ENCODE data around the gene SPEG.
A peak's percentile ranks its signal among the peaks of the same experiment; 100 is the strongest.
"Not testable (repeated sequence)": the region's sequence is repeated elsewhere in the genome, so short reads cannot be mapped to it uniquely, and the experiment has no call there.

Gene SPEG

GRCh38 chr2:219434718-219435525, at the start of gene SPEG:
SPEG (plus strand) TSS chr2:219434843; CDS start chr2:219434978, 135 bp downstream.
- no peak for DNase-seq (ENCODE audit: low read depth in 2 of 2)

GRCh38 chr2:219384859-219385258, 49.8 kb upstream of the SPEG start:
- DNase-seq (ENCODE audit: low read depth in 2 of 2): no peak

DNA sequence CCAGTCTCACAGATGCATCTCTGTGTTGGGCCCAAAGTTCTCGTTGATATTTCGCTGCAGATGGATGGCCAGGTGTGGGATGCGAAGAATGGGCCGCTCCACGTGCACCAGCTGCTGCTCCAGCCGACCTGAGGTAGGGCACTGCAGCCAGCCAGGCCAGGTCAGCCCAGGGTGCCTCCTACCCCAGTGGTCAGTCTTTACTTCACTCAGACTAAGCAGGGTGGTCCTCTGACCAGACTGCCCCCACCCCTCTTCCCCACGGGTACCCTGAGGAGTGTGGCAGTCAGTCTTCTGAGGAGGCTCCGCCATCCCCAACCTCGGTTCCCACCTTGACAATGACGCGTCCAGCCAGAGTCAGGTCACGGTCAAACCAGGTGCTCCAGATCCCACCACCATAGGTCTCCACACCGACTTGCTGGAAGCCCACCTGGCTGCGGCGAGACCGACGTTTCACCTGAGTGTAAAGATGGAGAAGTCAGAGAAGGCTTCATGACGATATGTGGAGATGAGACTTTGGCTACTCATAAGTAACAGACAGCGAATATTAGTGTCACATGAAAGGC, 48.6 kb upstream of the SPEG start:
- DNase-seq (ENCODE audit: low read depth in 2 of 2): no peak

GRCh38 chr2:219386532-219387280, 47.9 kb upstream of the SPEG start:
- no peak for DNase-seq (ENCODE audit: low read depth in 2 of 2)

DNA sequence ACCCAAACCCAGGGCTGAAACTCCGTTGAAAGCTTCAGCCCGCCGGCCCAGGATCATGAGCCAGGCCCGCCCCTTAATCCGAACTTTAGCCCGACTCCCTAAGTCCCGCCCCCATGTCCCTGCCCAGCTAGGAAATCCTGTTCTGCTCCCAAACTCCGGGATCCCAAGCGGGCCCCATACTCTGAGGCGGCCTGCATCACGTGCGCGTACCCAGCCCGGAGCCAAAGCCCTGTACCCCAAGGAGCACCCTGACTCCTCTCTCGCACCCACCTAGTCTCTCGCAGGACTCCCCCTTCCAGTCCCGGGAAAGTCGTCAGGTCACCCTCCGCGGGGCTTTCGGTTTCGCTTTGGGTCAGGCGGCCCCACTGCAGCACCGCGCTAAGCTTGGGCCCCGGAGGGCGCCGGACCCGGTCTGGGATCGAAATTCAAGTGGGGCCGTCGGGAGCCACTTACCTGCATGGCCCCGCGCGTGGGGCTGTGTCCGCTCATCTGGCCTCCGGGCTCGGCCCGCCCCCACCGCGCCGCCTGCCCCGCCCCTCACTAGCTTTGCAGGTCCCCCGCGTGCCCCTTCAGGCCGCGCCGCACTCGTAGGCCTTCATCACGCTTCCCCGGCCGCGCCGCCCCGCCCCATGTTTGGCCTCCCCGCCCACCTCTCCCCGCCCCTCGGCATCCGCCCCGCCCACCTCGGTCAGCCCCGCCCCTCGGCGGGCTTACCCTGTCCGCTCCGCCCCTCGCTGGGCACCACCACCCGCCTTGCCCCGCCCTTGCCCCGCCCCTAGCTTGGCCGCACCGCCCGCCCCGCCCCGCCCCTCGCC, 47.1 kb upstream of the SPEG start, which contains the start of gene DNPEP:
DNPEP (minus strand) TSS at position 607 of the 815 bp plus-strand sequence; CDS start at position 489, 118 bp downstream.
- peak; percentile 87 to 98 for DNase-seq (ENCODE audit: low read depth in 2 of 2)

DNA sequence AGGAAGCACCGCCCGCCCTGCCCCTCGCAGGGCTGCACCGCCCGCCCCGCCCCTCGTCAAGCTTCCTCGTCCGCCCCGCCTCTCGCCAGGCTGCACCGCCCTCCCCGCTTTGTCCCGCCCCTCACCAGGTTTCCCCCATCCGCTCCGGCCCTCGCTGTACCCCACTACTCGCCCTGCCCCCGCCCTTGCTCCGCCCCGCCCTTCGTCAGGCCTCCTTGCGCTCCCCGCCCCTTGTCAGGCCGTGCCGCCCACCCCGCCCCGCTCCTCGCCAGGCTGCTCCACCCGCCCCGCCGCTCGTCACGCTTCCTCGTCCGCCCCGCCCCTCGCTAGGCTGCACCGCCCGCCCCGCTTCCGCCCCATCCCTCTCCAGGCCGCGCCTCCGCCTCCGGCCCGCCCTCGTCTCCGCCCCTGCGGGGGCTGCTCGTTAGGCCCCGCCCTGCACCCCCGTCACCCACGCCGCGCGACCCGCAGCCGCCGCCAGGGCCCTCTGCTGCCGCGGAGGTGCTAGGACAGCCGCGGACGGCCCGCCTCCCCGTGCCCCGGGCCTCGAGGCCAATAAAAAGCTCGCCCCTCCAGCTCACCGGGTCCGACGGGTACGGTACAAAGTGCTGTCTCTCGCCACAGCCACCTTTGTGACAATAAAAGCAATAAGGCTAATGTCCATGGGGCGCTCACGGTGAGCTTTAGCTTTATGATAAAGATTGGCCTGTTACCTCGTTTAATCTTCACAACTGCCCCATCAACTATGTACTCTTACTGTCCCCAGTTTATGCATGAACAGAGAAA, 46.3 kb upstream of the SPEG start:
- peak; percentile 99 for DNase-seq (ENCODE audit: low read depth in 2 of 2)

GRCh38 chr2:219388907-219389156, 45.8 kb upstream of the SPEG start:
- no peak for DNase-seq (ENCODE audit: low read depth in 2 of 2)

DNA sequence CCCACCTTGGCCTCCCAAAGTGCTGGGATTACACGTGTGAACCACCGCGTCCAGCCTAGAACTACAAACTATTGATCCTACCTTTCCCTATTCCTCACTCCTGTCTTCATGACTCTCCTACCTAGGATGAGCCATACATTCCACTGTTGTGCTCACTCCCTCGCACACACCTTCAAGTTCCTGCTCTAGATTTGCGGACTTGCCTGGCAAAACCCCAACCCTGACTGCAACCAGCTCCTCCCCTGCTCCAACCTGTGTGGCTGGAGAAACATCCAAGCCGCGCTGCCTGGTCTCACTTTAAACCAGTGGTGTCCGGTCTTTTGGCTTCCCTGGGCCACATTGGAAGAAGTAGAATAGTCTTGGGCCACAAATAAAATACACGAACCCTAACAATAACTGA, 41.9 kb upstream of the SPEG start:
- DNase-seq (ENCODE audit: low read depth in 2 of 2): no peak

DNA sequence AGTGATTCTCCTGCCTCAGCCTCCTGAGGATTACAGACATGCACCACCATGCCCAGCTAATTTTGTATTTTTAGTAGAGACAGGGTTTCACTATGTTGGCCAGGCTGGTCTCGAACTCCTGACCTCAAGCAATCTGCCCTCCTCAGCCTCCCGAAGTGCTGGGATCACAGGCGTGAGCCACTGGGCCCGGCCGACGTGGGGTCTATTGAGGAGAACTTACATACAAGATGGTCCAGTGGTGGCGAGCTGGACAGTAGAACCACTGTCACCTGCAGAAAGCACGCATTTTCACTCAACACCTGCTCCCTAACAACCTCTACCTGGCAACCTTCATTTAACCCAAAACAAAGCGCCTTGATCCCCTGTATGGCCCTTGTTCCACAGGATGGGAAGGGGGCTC, 39.6 kb upstream of the SPEG start:
- DNase-seq (ENCODE audit: low read depth in 2 of 2): not testable (repeated sequence)

DNA sequence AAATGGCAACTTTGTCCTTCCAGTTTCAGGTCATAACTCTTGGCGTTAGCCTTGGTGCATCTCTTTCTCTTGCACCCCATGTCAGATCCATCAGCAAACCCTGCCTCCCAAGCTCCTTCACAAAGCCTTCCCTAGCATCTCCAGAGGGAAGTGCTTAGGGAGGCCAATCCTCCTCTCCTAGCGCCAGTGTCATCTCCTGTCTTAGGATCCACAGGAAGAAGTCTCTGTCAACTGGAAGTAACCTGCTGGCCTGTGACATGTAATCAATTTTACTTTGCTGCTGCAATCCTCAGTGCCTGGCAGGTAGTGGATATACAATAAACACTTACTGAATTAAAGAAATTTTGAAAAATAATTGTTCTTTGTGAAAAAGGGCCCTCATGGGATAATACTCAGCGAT, 39.0 kb upstream of the SPEG start:
- DNase-seq (ENCODE audit: low read depth in 2 of 2): no peak

DNA sequence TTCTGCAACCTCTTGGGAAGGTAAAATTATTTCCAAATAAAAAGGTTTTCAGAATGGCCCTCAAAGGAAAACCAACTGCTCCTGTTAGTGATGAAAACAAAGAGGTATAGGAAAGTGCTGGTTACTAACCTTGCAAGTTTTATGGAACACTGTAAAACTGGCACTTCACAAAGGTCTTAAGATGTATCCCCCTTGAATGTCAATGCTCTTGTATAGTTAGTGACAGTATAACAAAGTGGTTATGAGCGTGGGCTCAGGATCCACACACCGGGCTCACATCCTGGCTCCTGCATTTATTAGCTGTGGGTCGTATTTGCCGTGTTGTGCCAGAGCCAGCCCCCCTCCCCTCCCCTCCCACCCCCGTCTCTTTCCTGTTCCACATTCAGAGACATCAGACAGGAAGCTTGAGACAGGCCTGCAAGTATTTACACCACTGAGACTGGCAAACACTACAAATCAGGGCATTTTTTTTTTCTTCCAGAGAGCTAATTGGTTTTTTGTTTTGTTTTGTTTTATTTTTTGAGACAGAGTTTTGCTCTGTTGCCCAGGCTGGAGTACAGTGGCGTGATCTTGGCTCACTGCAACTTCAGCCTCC, 37.7 kb upstream of the SPEG start:
- no peak for DNase-seq (ENCODE audit: low read depth in 2 of 2)

DNA sequence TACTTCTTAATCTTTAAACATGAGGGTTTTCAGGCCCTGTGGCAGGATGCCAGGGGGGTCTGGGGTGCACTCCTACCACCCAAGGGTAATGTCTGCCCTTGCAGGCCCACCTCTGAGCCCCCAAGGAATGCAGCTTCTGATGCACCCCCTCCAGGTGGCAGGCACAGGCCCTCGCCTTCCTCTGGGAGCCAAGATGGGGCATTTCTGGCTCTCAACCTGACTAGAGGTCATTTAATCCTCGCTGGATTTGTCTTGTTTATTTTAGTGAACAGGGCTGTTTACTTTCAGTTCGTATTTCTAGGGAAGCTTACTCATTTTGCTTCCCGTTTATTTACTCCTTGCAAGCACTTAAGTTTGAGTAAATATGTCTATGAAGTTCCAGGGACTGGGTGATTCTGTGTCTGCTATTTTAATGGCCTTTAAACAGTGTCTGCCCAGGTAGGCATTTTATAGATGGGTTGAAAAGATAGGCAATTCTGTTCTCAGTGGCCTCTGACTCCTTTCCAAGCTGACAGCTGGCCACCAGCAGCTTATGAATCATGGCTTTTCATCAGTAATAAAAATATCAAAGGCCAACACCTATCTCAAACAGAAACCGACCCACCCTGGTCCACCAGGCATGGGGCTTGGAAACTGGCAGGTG, 35.8 kb upstream of the SPEG start:
- DNase-seq (ENCODE audit: low read depth in 2 of 2): no peak

- no peak for DNase-seq (ENCODE audit: low read depth in 2 of 2)
Measured at GRCh38 chr2:219399716-219400478, 34.7 kb upstream of the SPEG start.

DNA sequence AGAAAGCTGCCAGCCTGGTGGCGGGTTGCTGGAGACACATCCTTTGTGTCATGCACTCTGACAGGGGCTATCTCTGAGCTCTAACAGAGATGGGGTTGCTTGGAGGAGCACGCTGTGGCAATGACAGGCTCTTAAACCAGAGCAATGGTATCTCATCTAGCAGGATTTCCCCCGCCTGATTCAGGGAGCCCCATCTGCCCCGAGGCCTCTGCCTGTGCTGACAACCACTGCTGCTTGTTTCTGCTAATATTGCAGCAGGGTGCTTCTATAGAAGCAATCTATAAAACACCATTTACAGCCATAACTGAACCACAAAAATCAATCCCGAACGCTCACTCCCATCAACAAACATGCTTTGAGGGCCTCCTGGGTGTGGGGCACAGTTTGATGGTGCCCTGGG, 34.1 kb upstream of the SPEG start:
- no peak for DNase-seq (ENCODE audit: low read depth in 2 of 2)

GRCh38 chr2:219401606-219402005, 33.0 kb upstream of the SPEG start:
- no peak for DNase-seq (ENCODE audit: low read depth in 2 of 2)

DNA sequence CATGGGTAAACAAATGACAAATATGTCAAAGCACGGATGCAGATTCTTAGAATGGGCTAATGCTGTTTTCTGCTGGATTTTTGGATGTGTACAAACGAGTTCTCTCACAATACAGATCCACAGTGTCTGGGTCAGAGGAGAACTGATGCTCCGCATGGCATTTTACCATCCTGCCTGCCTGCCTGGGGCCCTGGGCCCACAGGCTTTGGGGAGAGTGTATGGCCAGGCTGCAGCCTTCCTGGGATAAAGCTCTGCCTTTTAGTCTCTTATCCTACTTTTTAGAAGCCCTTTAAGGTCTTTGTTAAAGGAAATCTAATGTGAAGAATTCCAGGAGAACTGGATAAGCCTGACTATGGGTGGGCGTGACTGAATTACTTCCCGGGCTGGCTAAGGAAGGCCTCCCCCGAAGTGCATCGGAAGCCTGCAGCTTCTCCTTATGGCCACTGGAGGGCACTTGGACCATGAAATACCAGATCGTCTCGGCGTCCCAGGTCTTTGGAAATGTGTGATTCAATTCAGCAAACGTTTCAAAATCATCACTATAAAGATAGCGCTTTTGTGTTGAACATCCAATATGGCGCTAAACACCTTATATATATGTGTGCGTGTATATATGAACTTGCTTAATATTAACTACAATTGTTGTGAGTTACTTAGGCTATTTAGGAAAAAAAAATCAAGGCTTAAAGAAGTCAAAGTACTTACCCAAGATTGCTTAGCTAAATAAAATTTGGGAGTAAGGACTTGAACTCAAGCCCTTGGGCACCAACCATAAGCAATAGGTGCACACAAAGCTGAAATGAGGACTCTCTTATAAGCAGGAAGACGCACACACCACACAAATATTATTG, 31.8 kb upstream of the SPEG start:
- DNase-seq (ENCODE audit: low read depth in 2 of 2): peak; percentile 22 to 40

GRCh38 chr2:219403861-219404260, 30.8 kb upstream of the SPEG start:
- DNase-seq (ENCODE audit: low read depth in 2 of 2): no peak

GRCh38 chr2:219404291-219404910, 30.2 kb upstream of the SPEG start:
- no peak for DNase-seq (ENCODE audit: low read depth in 2 of 2)

Measured in stimulated activated CD4-positive, alpha-beta T cell treated with anti-CD3 and anti-CD28 coated beads, Interleukin-4, amount 100 ng/mL, for 48 hours (primary cell).